ENCODE results near the gene ZSCAN9.

ZSCAN9 gene

DNA sequence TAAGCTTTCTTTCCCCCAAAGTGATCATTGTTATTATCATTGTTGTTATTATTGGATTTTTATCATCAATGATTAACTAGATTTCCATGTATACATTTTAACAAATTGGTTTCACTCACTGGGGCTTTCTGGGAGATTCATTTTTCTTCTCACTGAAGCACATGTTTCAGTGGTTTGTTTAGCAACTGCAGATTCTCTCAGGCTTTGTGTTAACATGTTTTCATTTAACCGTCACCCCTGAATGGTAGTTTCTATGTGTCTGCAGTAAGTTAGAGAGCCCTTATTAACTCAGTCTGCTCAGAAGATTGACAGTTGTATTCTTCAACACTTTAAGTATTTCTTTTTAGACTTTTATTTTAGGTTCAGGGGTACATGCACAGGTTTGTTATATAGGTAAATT, 14.6 kb downstream of the ZSCAN9 start:
- Mint-ChIP-seq H3K4me1 (ENCODE audit: low read depth in 2 of 2) (peaks cover 0 to 3% of the 10 kb centered on the region in 2 donors), H3K4me3 (no peak overlapping the region), H3K9me3 (no peaks in the 10 kb centered on the region), H3K36me3 (ENCODE audit: insufficient read depth) (peaks cover 6% of the 10 kb centered on the region), H3K27me3 (no peaks in the 10 kb centered on the region), H3K27ac (no peak overlapping the region)
- DNase-seq, result no peak
- ATAC-seq (replicated peaks), result no peak

DNA sequence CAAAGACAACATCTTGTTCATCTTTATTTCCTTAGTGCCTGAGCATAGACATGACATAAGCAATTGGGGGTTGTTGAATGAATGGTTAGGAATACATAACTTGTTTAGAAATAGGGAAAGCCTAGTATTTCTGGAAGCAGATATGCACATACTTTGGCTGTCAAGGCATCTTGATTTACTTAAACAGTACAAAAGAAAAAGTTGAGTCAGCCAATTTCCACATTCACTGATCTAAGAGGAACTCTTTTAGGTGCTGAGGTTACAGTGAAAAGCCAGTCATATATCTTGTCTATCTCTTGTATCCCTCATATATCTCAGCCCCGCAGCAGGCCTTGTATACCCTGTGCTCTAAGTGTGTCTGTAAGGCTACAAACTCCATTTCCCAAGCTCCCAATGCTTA, 15.4 kb downstream of the ZSCAN9 start:
- H3K9me3 Mint-ChIP-seq, result no peaks in the 10 kb centered on the region

DNA sequence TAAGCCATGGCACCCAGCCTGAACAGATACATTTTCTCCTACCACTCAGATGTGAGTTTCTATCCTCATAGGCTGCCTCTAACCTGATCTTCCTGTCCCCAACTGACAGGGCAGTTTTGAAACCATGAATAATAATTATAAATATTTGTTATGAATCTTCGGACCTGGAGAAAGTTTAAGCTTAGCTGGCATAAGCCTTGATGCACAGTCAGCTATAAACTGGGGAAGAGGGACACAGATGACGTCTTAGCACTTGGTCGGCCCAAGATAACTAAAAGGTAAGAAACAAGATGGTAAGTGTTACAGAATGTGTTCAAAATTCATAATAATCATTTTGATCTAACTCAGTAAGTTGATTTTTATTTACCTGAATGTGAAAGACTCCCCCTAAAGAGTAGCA, 18.9 kb downstream of the ZSCAN9 start:
- H3K27ac Mint-ChIP-seq, result no peak overlapping the region
- peaks cover 6 to 11% of the 10 kb centered on the region in 2 donors for H3K4me1 Mint-ChIP-seq (ENCODE audit: low read depth in 2 of 2)
- no peaks in the 10 kb centered on the region for H3K27me3 Mint-ChIP-seq
- ATAC-seq (replicated peaks) (no peak), DNase-seq (no peak)
- H3K9me3 Mint-ChIP-seq, result no peaks in the 10 kb centered on the region
- H3K4me3 Mint-ChIP-seq, result no peak overlapping the region
- peaks cover 16% of the 10 kb centered on the region for H3K36me3 Mint-ChIP-seq (ENCODE audit: insufficient read depth)

More for the DNA sequence above, 15.4 kb downstream of the ZSCAN9 start:
- Mint-ChIP-seq H3K27me3 (no peaks in the 10 kb centered on the region), H3K4me1 (ENCODE audit: low read depth in 2 of 2) (peaks cover 0 to 5% of the 10 kb centered on the region in 2 donors), H3K27ac (no peak overlapping the region), H3K4me3 (no peak overlapping the region), H3K36me3 (ENCODE audit: insufficient read depth) (peaks cover 6% of the 10 kb centered on the region)
- DNase-seq, result no peak
- ATAC-seq (replicated peaks), result no peak

DNA sequence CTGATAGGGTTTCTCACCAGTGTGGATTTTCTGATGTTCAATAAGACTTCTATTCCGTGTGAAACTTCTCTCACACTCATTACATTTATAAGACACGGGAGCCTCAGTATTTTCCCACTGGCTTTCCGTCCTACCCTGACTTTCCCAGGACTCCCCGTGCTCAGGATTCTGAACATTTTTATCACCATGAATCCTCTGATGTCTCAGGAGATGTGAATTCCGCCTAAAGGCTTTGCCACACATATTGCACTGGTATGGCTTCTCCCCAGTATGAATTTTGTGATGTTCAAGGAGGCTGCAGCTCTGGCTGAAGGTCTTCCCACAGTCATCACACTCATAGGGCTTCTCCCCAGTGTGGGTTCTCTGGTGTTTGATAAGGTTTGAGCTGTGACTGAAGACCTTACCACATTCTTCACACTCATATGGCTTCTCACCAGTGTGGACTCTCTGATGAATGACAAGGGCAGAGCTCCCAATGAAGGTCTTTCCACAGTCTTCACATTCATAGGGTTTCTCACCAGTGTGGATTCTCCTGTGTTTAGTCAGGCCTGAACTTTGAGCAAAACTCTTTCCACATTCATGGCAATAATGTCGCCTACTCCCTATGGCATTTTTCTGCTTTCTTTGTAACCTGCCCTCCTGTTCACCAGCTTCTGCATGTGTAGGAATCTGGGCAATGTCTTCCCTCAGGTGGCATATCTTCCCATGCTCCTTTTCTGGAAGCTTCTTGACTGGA, 20.3 kb downstream of the ZSCAN9 start:
- Mint-ChIP-seq H3K36me3 (ENCODE audit: insufficient read depth) (peaks cover 20% of the 10 kb centered on the region), H3K9me3 (no peaks in the 10 kb centered on the region), H3K27me3 (no peaks in the 10 kb centered on the region), H3K4me1 (ENCODE audit: low read depth in 2 of 2) (peaks cover 10 to 21% of the 10 kb centered on the region in 2 donors), H3K27ac (no peak overlapping the region), H3K4me3 (no peak overlapping the region)
- no peak for DNase-seq
- no peak for ATAC-seq (replicated peaks)

DNA sequence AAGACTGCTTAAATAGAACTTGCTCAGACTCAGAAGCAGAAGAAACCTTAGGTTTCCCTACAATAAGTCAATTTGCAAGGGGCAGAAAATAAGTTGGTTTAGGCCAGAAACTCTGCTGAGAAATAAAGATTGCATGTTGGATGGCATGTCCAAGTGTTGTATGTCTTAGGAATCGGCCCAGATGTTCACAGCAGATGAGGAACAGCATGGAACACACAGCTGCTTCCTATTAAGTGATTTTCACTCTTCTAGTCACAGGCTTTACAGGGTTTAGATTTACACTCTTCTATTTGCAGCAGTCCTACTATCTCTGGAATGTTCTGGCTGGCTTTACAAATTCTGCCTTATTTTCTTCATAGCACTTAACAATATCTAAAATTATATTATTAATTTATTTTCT, 23.8 kb downstream of the ZSCAN9 start:
- peaks cover 0 to 8% of the 10 kb centered on the region in 2 donors for H3K9me3 Mint-ChIP-seq
- no peak overlapping the region for H3K4me3 Mint-ChIP-seq
- no peaks in the 10 kb centered on the region for H3K27me3 Mint-ChIP-seq
- DNase-seq (no peak), ATAC-seq (replicated peaks) (no peak)
- H3K27ac Mint-ChIP-seq, result no peak overlapping the region
- peaks cover 23% of the 10 kb centered on the region for H3K36me3 Mint-ChIP-seq (ENCODE audit: insufficient read depth)
- H3K4me1 Mint-ChIP-seq (ENCODE audit: low read depth in 2 of 2), result peaks cover 25 to 41% of the 10 kb centered on the region in 2 donors

DNA sequence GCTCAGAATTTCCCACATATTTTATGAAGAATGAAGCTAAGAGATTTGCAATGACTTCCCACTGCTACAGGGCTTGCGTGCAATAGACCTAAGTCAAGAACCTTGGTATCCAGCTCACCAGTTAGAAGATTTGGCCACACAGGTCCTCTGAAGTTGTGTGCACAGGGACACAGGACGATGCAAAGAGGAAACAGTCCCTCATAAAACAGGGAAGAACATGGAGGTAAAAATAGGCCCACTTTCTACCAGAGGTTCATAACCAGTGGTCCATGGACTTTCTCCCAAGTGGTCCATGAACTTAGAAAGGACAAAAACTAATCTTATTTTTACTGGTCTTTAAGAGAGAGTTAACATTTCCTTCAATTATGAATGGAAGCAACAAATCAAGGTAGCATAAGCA, 25.7 kb downstream of the ZSCAN9 start:
- peak overlapping the region in 1 of 2 donors; percentile 77 for H3K27ac Mint-ChIP-seq
- no peaks in the 10 kb centered on the region for H3K27me3 Mint-ChIP-seq
- H3K9me3 Mint-ChIP-seq, result peaks cover 0 to 8% of the 10 kb centered on the region in 2 donors
- H3K4me1 Mint-ChIP-seq (ENCODE audit: low read depth in 2 of 2), result peaks cover 22 to 40% of the 10 kb centered on the region in 2 donors
- no peak for DNase-seq
- H3K36me3 Mint-ChIP-seq (ENCODE audit: insufficient read depth), result peaks cover 21% of the 10 kb centered on the region
- ATAC-seq (replicated peaks), result no peak
- H3K4me3 Mint-ChIP-seq, result peak overlapping the region; percentile 31 to 59

DNA sequence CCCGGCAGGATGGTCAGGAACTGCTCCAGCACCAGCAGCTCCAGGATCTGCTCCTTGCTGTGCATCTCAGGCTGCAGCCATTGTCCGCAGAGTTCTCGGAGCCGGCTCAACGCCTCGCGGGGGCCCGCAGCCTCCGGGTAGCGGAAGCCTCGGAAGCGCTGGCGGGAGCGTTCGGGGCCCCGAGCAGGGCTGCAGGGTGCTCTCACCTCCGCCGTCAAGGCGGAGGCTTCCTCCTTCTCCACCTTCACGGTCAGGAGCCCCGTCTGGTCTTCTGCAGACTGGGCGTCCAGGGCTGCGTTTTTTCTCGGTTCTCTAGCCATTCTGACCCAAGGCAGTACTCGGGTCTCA, 26.6 kb downstream of the ZSCAN9 start:
- Mint-ChIP-seq H3K36me3 (ENCODE audit: insufficient read depth) (peaks cover 16% of the 10 kb centered on the region), H3K27ac (peak overlapping the region; percentile 94 to 95), H3K9me3 (peaks cover 0 to 8% of the 10 kb centered on the region in 2 donors), H3K4me3 (peak overlapping the region; percentile 98 to 100), H3K4me1 (ENCODE audit: low read depth in 2 of 2) (peaks cover 20 to 36% of the 10 kb centered on the region in 2 donors), H3K27me3 (no peaks in the 10 kb centered on the region)
- peak in 2 of 3 experiments; percentile 20 to 36 for DNase-seq
- ATAC-seq (replicated peaks), result peak; percentile 73

DNA sequence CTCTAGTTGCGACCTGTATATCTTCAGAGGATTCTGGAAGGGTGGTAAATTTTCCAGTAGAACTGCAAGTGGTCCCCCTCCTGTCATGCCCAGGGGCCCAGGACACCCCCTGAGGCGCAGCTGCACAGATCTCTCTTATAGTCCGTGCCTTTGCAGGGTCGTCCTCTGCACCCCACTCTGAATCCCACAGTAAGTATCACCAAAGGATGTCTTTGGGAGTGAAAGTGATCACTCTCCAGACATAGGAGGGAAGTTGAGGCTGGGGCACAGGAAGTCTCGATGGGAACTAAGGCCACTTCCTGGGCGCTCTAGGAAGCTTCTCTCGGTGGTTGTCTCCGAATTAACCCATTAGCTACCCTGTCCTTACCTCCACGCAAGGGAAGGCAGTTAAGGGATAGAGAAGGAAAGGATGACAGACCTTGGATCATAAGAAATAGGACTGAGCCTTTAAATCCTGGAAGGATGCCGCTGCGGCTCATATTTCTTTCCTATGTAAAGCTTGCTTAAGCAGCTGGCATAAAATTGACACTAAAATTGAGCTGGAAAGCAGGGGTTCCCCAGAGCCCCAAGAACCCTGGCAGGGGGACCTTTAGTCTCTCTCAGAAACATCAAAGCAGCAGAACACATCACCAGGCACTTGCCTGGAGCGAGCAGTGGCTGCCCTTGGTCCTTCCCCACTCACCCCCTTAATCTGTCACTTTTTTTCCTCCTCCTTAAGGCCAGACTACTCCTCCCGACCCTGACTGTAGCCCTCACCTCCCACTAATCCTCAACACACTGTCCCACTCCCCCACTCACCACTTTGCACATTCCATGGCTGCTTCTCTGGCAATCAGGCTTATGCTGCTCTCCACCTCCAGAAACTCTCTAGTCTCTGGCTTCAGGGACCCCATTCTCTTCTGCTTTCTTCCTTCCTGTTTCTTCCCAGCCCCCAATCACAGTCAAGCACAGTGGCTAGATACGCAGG, 27.2 kb downstream of the ZSCAN9 start, which contains the start of gene ZKSCAN4:
Gene ZKSCAN4 (minus strand): TSS at position 261 of the 967 bp plus-strand sequence. CDS start 289 bp downstream, outside the sequence.
- no peaks in the 10 kb centered on the region for H3K27me3 Mint-ChIP-seq
- H3K27ac Mint-ChIP-seq, result peak within 1 kb of the TSS; percentile 94 to 95
- H3K4me1 Mint-ChIP-seq (ENCODE audit: low read depth in 2 of 2), result peaks cover 20 to 36% of the 10 kb centered on the region in 2 donors
- peak; percentile 93 for ATAC-seq (replicated peaks)
- DNase-seq, result peak; percentile 78 to 84 (median 82)
- H3K9me3 Mint-ChIP-seq, result peaks cover 0 to 8% of the 10 kb centered on the region in 2 donors
- H3K4me3 Mint-ChIP-seq, result peak within 1 kb of the TSS; percentile 98 to 100
- H3K36me3 Mint-ChIP-seq (ENCODE audit: insufficient read depth), result peaks cover 15% of the 10 kb centered on the region

DNA sequence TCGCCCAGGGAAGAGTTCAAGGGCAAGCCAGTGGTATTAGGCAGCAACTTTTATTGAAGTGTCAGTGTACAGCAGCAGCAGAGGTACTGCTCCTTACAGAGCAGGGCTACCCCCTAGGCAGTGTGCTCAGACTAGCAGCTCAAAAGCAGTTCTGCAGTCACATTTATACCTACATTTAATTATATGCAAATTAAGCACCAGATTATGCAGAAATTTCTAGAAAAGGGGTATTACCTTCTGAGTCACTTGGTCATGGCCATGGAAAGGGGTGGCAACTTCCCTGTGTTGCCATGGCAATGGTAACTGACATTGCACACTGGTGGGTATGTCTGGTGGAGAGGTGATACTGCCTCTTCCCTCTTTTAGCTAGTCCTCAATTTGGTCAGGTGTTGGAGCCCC, 29.0 kb downstream of the ZSCAN9 start:
- no peak for DNase-seq
- no peak overlapping the region for H3K4me3 Mint-ChIP-seq
- peaks cover 21 to 30% of the 10 kb centered on the region in 2 donors for H3K4me1 Mint-ChIP-seq (ENCODE audit: low read depth in 2 of 2)
- H3K36me3 Mint-ChIP-seq (ENCODE audit: insufficient read depth), result peaks cover 11% of the 10 kb centered on the region
- ATAC-seq (replicated peaks), result no peak
- H3K27me3 Mint-ChIP-seq, result peaks cover 0 to 15% of the 10 kb centered on the region in 2 donors
- peaks cover 0 to 8% of the 10 kb centered on the region in 2 donors for H3K9me3 Mint-ChIP-seq
- H3K27ac Mint-ChIP-seq, result no peak overlapping the region

DNA sequence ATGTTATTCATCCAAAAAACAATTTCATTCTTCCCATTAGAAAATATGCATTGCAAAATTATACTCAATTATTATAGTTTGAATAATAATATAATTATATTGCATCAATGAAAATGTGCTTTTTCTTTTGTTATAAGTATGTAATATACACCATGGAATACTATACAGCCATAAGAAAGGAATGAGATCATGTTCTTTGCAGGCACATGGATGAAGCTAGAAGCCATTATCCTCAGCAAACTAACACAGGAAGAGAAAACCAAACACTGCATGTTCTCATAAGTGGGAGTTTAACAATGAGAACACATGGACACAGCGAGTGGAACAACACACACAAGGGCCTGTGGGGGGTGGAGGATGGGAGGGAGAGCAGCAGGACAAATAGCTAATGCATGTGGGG, 32.0 kb downstream of the ZSCAN9 start:
- peaks cover 8% of the 10 kb centered on the region in 2 donors for H3K4me1 Mint-ChIP-seq (ENCODE audit: low read depth in 2 of 2)
- H3K27me3 Mint-ChIP-seq, result peaks cover 0 to 34% of the 10 kb centered on the region in 2 donors
- H3K36me3 Mint-ChIP-seq (ENCODE audit: insufficient read depth), result peaks cover 4% of the 10 kb centered on the region
- no peak overlapping the region for H3K27ac Mint-ChIP-seq
- peaks cover 0 to 8% of the 10 kb centered on the region in 2 donors for H3K9me3 Mint-ChIP-seq
- ATAC-seq (replicated peaks) (no peak), DNase-seq (no peak)
- no peak overlapping the region for H3K4me3 Mint-ChIP-seq

DNA sequence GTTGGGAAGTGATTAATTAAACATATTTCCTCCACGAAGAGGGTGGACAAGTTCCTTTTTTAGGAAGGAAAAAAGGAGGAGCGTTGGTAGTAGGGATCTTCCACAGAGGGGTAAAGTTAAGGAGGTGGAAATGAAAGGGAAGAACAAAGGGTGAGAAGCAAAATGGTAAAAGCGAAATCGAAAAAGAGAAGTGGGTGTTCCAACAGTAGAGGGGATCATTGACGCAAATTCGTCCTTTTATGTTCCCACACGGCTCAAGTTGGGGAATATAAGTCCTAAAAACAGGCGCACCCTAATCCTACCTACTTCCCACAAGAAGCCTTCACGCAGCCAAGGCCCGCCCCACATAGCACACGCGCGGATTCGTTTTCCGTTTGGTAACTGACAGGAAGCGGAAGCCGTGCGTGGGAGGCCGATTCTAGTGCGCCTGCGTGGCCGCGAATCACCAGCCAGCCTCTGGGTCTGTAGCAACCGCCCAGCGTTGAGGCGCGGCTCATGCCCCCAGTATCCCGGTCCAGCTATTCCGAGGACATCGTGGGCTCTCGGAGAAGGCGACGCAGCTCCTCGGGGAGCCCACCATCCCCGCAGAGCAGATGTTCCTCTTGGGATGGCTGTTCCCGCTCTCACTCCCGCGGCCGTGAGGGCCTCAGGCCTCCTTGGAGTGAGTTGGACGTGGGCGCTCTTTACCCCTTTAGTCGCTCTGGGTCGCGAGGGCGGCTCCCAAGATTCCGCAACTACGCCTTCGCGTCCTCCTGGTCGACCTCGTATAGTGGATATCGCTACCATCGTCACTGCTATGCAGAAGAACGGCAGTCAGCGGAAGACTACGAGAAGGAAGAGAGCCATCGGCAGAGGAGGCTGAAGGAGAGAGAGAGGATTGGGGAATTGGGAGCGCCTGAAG, 34.1 kb downstream of the ZSCAN9 start, which contains the start of gene NKAPL:
Gene NKAPL (plus strand): TSS at position 421 of the 901 bp plus-strand sequence. CDS start 75 bp downstream, at position 496.
- DNase-seq (peak; percentile 15 to 34 (median 16)), ATAC-seq (replicated peaks) (peak; percentile 55)
- H3K36me3 Mint-ChIP-seq (ENCODE audit: insufficient read depth), result no peaks in the 10 kb centered on the region
- H3K4me3 Mint-ChIP-seq, result peak within 1 kb of the TSS; percentile 31 to 45
- H3K9me3 Mint-ChIP-seq, result no peaks in the 10 kb centered on the region
- H3K27me3 Mint-ChIP-seq, result peaks cover 0 to 38% of the 10 kb centered on the region in 2 donors
- H3K27ac Mint-ChIP-seq, result no peak within 1 kb of the TSS
- peaks cover 0 to 2% of the 10 kb centered on the region in 2 donors for H3K4me1 Mint-ChIP-seq (ENCODE audit: low read depth in 2 of 2)

DNA sequence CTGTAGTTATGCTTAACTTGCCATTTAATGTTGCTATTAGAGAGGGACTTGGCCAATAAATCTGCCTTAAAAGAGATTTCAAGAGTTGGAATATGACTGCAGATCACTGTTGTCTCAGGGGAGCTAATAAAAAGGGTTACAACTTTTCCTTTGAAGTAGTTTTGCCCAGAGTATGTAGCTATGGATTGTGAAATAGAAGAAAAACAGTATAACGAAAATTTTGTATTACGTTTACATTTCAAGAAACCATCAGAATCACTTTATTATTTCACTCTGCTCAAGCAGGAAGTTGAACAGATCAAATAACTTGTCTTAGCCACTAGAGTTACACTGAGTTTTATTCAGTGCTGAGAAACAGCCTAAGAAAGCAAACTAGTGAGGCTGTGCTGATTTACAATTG, 38.8 kb downstream of the ZSCAN9 start:
- H3K27me3 Mint-ChIP-seq, result peaks cover 0 to 25% of the 10 kb centered on the region in 2 donors
- ATAC-seq (replicated peaks) (no peak), DNase-seq (no peak)
- H3K27ac Mint-ChIP-seq, result no peak overlapping the region
- H3K9me3 Mint-ChIP-seq, result no peaks in the 10 kb centered on the region
- H3K36me3 Mint-ChIP-seq (ENCODE audit: insufficient read depth), result no peaks in the 10 kb centered on the region
- no peaks in the 10 kb centered on the region for H3K4me1 Mint-ChIP-seq (ENCODE audit: low read depth in 2 of 2)
- H3K4me3 Mint-ChIP-seq, result no peak overlapping the region

Data from effector memory CD8-positive, alpha-beta T cell (primary cell).